H1 (cell line): Measurements from ENCODE around the gene EFCAB6. TPM values are rescaled to one million over a fixed set of nuclear protein-coding genes. Genes with fewer than 3 reads are reported as not detected.

Experiments used
- CTCF ChIA-PET: fragments of 300-600 bp; sonication (Branson Sonifier 250); formaldehyde crosslinking; loops from one replicate; lab custom pipeline; 2021; ENCODE audit not compliant: partially characterized antibody; lab: Charles Lee
- POLR2A ChIA-PET: fragments of 300-600 bp; sonication (Branson Sonifier 250); formaldehyde crosslinking; loops from one replicate; lab custom pipeline; 2021; ENCODE audit warnings: inconsistent platforms; ENCODE audit not compliant: partially characterized antibody; lab: Charles Lee
- DNase-seq, 2 experiments: peaks; one replicate each; pipeline versions ENCODE4 v3.0.0 to v3.0.0-alpha.2; 2010 to 2022; ENCODE audit warnings: low spot score in 2 of 2, low read depth in 1 of 2, mixed read lengths in 1 of 2
- FAIRE-seq: peaks from 2 replicates; lab custom pipeline; 2011; peaks lifted over from hg19 to GRCh38; lab: Jason Lieb, UNC
- H2AFZ ChIP-seq: 2 replicates; pipeline ENCODE4 v1.8.1; 2012; ENCODE audit warnings: low read length, inconsistent platforms
- H2AK5ac ChIP-seq: 2 replicates; pipeline ENCODE4 v1.6.1; 2013; ENCODE audit warnings: low read depth, low read length
- H2BK120ac ChIP-seq: replicated peaks from 2 replicates; pipeline ENCODE3; 2013; ENCODE audit warnings: low read depth, low read length, inconsistent platforms
- H2BK12ac ChIP-seq: 2 replicates; pipeline ENCODE4 v1.6.1; 2013; ENCODE audit warnings: low read depth, low read length
- H2BK15ac ChIP-seq: 2 replicates; pipeline ENCODE4 v1.6.1; 2013; ENCODE audit warnings: low read length
- H2BK20ac ChIP-seq: 2 replicates; pipeline ENCODE4 v1.6.1; 2013; ENCODE audit warnings: low read length
- H2BK5ac ChIP-seq: 2 replicates; pipeline ENCODE4 v1.6.1; 2013; ENCODE audit warnings: low read depth, low read length
- H3K14ac ChIP-seq: 2 replicates; pipeline ENCODE4 v1.6.1; 2013; ENCODE audit warnings: inconsistent platforms; ENCODE audit not compliant: insufficient read length
- H3K18ac ChIP-seq: 2 replicates; pipeline ENCODE4 v1.6.1; 2013; ENCODE audit warnings: low read length; ENCODE audit errors: extremely low read depth
- H3K23ac ChIP-seq: 2 replicates; pipeline ENCODE4 v1.6.1; 2013; ENCODE audit warnings: inconsistent platforms; ENCODE audit not compliant: insufficient read length
- H3K23me2 ChIP-seq: 2 replicates; pipeline ENCODE4 v1.6.1; 2013; ENCODE audit warnings: low read depth, low read length
- H3K27ac ChIP-seq: 2 replicates; pipeline ENCODE4 v1.6.1; 2011; ENCODE audit warnings: low read depth, low read length, inconsistent platforms
- H3K27me3 ChIP-seq, 4 experiments: replicated peaks in 1 of 4; 1 replicate in 1 of 4; 2 replicates in 3 of 4; pipeline versions ENCODE4 v1.6.1 to v1.8.1; 2011 to 2013; ENCODE audit warnings: low read length in 3 of 4, mild to moderate bottlenecking in 3 of 4, inconsistent platforms in 2 of 4, mixed read lengths in 2 of 4, moderate library complexity in 1 of 4; ENCODE audit not compliant: control insufficient read depth in 3 of 4, insufficient read depth in 3 of 4; ENCODE audit errors: extremely low read depth in 1 of 4
- H3K36me3 ChIP-seq, 4 experiments: 2 replicates each; pipeline versions ENCODE4 v1.6.1 to v1.8.1; 2011 to 2013; ENCODE audit warnings: mild to moderate bottlenecking in 4 of 4, low read length in 3 of 4, moderate library complexity in 2 of 4, control low read depth in 1 of 4, inconsistent platforms in 1 of 4; ENCODE audit not compliant: insufficient read depth in 4 of 4, control insufficient read depth in 2 of 4
- H3K4ac ChIP-seq: replicated peaks from 2 replicates; pipeline ENCODE3; 2013; ENCODE audit warnings: low read length, low read depth, mixed read lengths, inconsistent platforms; ENCODE audit not compliant: insufficient read length
- H3K4me1 ChIP-seq, 4 experiments: replicated peaks in 1 of 4; 1 replicate in 1 of 4; 2 replicates in 3 of 4; pipeline versions ENCODE4 v1.6.1 to v1.8.1; 2011 to 2013; ENCODE audit warnings: low read length in 3 of 4, inconsistent platforms in 2 of 4, mixed read lengths in 1 of 4; ENCODE audit not compliant: insufficient read depth in 4 of 4, control insufficient read depth in 3 of 4
- H3K4me2 ChIP-seq, 2 experiments: 2 replicates each; pipeline versions ENCODE4 v1.6.1 to v1.8.1; 2011 to 2013; ENCODE audit warnings: low read depth in 2 of 2, low read length in 2 of 2, control low read depth in 1 of 2, inconsistent platforms in 1 of 2, mild to moderate bottlenecking in 1 of 2; ENCODE audit not compliant: insufficient read depth in 1 of 2
- H3K4me3 ChIP-seq, 4 experiments: fragments of 200-600, 300-600 bp in 1 of 4; sonication (generic), shearing (Covaris generic), sonication (Bioruptor Twin) in 1 of 4; 2 replicates each; pipeline versions ENCODE4 v1.5.1 to v1.8.1; 2011 to 2016; ENCODE audit warnings: low read length in 4 of 4, low read depth in 3 of 4, control low read depth in 2 of 4, inconsistent platforms in 2 of 4, mild to moderate bottlenecking in 2 of 4, mixed read lengths in 1 of 4, moderate library complexity in 1 of 4; ENCODE audit not compliant: insufficient read depth in 2 of 4; ENCODE audit errors: extremely low read depth in 1 of 4
- H3K56ac ChIP-seq: replicated peaks from 2 replicates; pipeline ENCODE3; 2013; ENCODE audit warnings: low read depth, mild to moderate bottlenecking, mixed read lengths, low read length, inconsistent platforms; ENCODE audit not compliant: insufficient read length
- H3K79me1 ChIP-seq: 2 replicates; pipeline ENCODE4 v1.6.1; 2013; ENCODE audit warnings: low read depth, low read length, control low read depth
- H3K79me2 ChIP-seq, 2 experiments: 2 replicates each; pipeline versions ENCODE4 v1.6.1 to v1.8.1; 2012 to 2013; ENCODE audit warnings: low read length in 2 of 2, mild to moderate bottlenecking in 2 of 2, inconsistent platforms in 1 of 2; ENCODE audit not compliant: insufficient read depth in 2 of 2, control insufficient read depth in 1 of 2
- H3K9ac ChIP-seq, 4 experiments: replicated peaks in 1 of 4; 1 replicate in 1 of 4; 2 replicates in 3 of 4; pipeline versions ENCODE4 v1.6.1 to v1.8.1; 2011 to 2013; ENCODE audit warnings: low read depth in 3 of 4, low read length in 3 of 4, control low read depth in 2 of 4, mild to moderate bottlenecking in 2 of 4, moderate library complexity in 2 of 4, inconsistent platforms in 1 of 4; ENCODE audit errors: extremely low read depth in 1 of 4
- H3K9me3 ChIP-seq, 2 experiments: 2 replicates each; pipeline versions ENCODE4 v1.6.1 to v1.8.1; 2012 to 2013; ENCODE audit warnings: mild to moderate bottlenecking in 2 of 2, moderate library complexity in 2 of 2, control low read depth in 1 of 2, inconsistent platforms in 1 of 2, low read depth in 1 of 2, low read length in 1 of 2, mixed read lengths in 1 of 2; ENCODE audit not compliant: insufficient read depth in 2 of 2
- H4K20me1 ChIP-seq, 2 experiments: replicated peaks in 1 of 2; 2 replicates each; pipeline versions ENCODE3 to v1.8.1; 2011 to 2013; ENCODE audit warnings: inconsistent platforms in 2 of 2, low read length in 2 of 2, mild to moderate bottlenecking in 1 of 2; ENCODE audit not compliant: insufficient read depth in 2 of 2, control insufficient read depth in 1 of 2
- H4K5ac ChIP-seq: 2 replicates; pipeline ENCODE4 v1.6.1; 2013; ENCODE audit warnings: low read length, low read depth, mixed read lengths, inconsistent platforms; ENCODE audit not compliant: insufficient read length
- H4K8ac ChIP-seq: 2 replicates; pipeline ENCODE4 v1.8.0; 2013; ENCODE audit warnings: mild to moderate bottlenecking, moderate library complexity, low read length, inconsistent platforms; ENCODE audit not compliant: insufficient read depth; ENCODE audit errors: extremely low read depth
- H4K91ac ChIP-seq: replicated peaks from 2 replicates; pipeline ENCODE3; 2013; ENCODE audit warnings: low read length, mixed read lengths, inconsistent platforms; ENCODE audit not compliant: insufficient read length
- ASH2L ChIP-seq: fragments of 200-600, 300-600 bp; sonication (generic); IDR thresholded peaks from one replicate; pipeline ENCODE4 v1.7.1; 2017; ENCODE audit warnings: low read length
- BACH1 ChIP-seq: IDR thresholded peaks from 2 replicates; pipeline ENCODE4 v1.6.1; 2012; ENCODE audit warnings: low read length, improper control_type of control experiment
- BRCA1 ChIP-seq: IDR thresholded peaks from 2 replicates; pipeline ENCODE4 v1.6.1; 2012; ENCODE audit warnings: low read depth, low read length, improper control_type of control experiment
- CBX8 ChIP-seq: fragments of 300-800, 300-1000 bp; sonication (generic); IDR thresholded peaks from 2 replicates; pipeline ENCODE4 v1.7.1; 2016; ENCODE audit warnings: low read depth, low read length, borderline replicate concordance
- CTBP2 ChIP-seq: IDR thresholded peaks from 2 replicates; pipeline ENCODE4 v1.7.0; 2011; ENCODE audit warnings: borderline replicate concordance, mild to moderate bottlenecking, moderate library complexity, mixed read lengths, low read length; ENCODE audit not compliant: insufficient read depth, insufficient read length
- EZH2 ChIP-seq: fragments of 200-600 bp; sonication (generic); IDR thresholded peaks from 2 replicates; pipeline ENCODE4 v1.7.1; 2012; ENCODE audit warnings: low read depth, mild to moderate bottlenecking, moderate library complexity, low read length, inconsistent platforms; ENCODE audit not compliant: severe bottlenecking
- FOSL1 ChIP-seq: IDR thresholded peaks from 2 replicates; pipeline ENCODE4 v1.6.1; 2011; ENCODE audit warnings: mild to moderate bottlenecking, low read depth, low read length, moderate library complexity; ENCODE audit not compliant: insufficient read depth
- NRF1 ChIP-seq: IDR thresholded peaks from 2 replicates; pipeline ENCODE4 v1.6.1; 2011; ENCODE audit warnings: mild to moderate bottlenecking, low read depth, low read length, improper control_type of control experiment
- PHF8 ChIP-seq: fragments of 200-600 bp; sonication (generic); conservative IDR thresholded peaks from 2 replicates; pipeline ENCODE4 v1.7.1; 2012; ENCODE audit warnings: low read depth, mild to moderate bottlenecking, inconsistent platforms, low read length, moderate library complexity
- POLR2A ChIP-seq, 2 experiments: IDR thresholded peaks; 1 replicate in 1 of 2; 2 replicates in 1 of 2; pipeline ENCODE4 v1.6.1; 2011; ENCODE audit warnings: low read depth in 2 of 2, low read length in 2 of 2, mild to moderate bottlenecking in 2 of 2; ENCODE audit errors: control extremely low read depth in 1 of 2
- SIN3A ChIP-seq, 2 experiments: IDR thresholded peaks in 1 of 2; conservative IDR thresholded peaks in 1 of 2; 2 replicates each; pipeline ENCODE4 v1.6.1; 2011 to 2012; ENCODE audit warnings: low read length in 2 of 2, improper control_type of control experiment in 1 of 2, low read depth in 1 of 2, mild to moderate bottlenecking in 1 of 2
- TCF12 ChIP-seq: IDR thresholded peaks from 2 replicates; pipeline ENCODE4 v1.6.1; 2011; ENCODE audit warnings: low read depth, mild to moderate bottlenecking, low read length
- WGBS, 2 experiments: shearing (Covaris generic) in 1 of 2; methylation state at CpG; one replicate each; pipeline versions ENCODE4 v1.1.6 to v1.1.7; 2013 to 2015; ENCODE audit warnings: low lambda C conversion rate in 2 of 2, mixed read lengths in 2 of 2, inconsistent platforms in 1 of 2, low coverage in 1 of 2, missing lambda C conversion rate in 1 of 2; ENCODE audit not compliant: insufficient replicate concordance in 2 of 2, insufficient coverage in 1 of 2, insufficient read length in 1 of 2; ENCODE audit errors: extremely low coverage in 1 of 2, missing lambda C conversion rate in 1 of 2; 5-methylcytosine and 5-hydroxymethylcytosine counted together
- polyA plus RNA-seq, 7 experiments: library from polyadenylated mRNA; depleted of rRNA in 3 of 7; stranded (reverse) in 5 of 7; unstranded in 2 of 7; fragments of >200 nt in 5 of 7; fragments of 200-250 nt in 2 of 7; gene quantifications; 1 replicate in 5 of 7; 2 replicates in 1 of 7; 4 replicates in 1 of 7; pipeline versions ENCODE4 v1.2.1 to v1.2.3, GENCODE V29; 2011 to 2013; ENCODE audit warnings: missing spikeins in 2 of 7, mixed read lengths in 2 of 7
- total RNA-seq: library from RNA; stranded (reverse); fragmentation: NEBNext Ultra II Directional; extraction: Animal tissue kit (Norgen Biotek cat#: 25700); gene quantifications from 2 replicates; pipeline ENCODE4 v1.2.1, GENCODE V29; 2021
- TF ChIP-seq, protein P1 (sequence below): IDR thresholded peaks from 2 replicates; pipeline ENCODE4 v1.6.1; 2012; ENCODE audit warnings: inconsistent platforms

EFCAB6 gene
- total and polyA plus RNA-seq, 2 of the 8 experiments (the other 6 are each of a cell fraction or from before 2014, with no cell fraction given), result 0.32 to 1.7 TPM

DNA sequence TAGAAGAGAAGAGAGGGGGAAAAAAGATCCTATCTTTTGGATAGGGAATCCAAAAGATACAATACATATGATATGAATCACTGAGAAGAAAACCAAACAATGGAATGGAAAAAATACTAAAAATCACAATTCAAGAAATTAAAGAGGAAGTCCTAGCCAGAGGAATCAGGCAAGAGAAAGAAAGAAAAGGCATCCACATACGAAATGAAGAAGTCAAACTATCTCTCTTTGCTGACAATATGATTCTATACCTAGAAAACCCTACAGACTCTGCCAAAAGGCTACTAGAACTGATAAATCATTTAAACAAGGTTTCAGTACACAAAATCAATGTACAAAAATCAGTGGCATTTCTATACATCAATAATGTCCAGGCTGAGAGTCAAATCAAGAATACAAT, 91.4 kb downstream of the EFCAB6 start:
- H3K9ac ChIP-seq, result no peak overlapping the region
- no peak overlapping the region for H3K18ac ChIP-seq
- H4K91ac ChIP-seq, result no peak overlapping the region
- CTCF ChIA-PET, result interaction anchor here (1.4 kb wide), 1 partner anchor 292 kb away, joined by 4 read pairs; no protein-coding TSS in a partner anchor
- H4K20me1 ChIP-seq, result no peaks in the 10 kb centered on the region
- H3K36me3 ChIP-seq, result no peaks in the 10 kb centered on the region
- H2BK12ac ChIP-seq, result no peak overlapping the region
- H2AFZ ChIP-seq, result no peak overlapping the region
- H3K27me3 ChIP-seq, result no peaks in the 10 kb centered on the region; a peak in 1 of 7 replicates
- H3K79me2 ChIP-seq, result no peaks in the 10 kb centered on the region
- WGBS, 2 experiments, result 50% methylated on average over 1 of the region's 1 CpG; no CpG with 5 or more reads in 1 of the 2 experiments
- H3K4ac ChIP-seq, result no peak overlapping the region
- H3K4me1 ChIP-seq, result peaks cover 0 to 3% (median 1%) of the 10 kb centered on the region in 4 experiments; a peak in 3 of 7 replicates
- H3K27ac ChIP-seq, result no peak overlapping the region
- FAIRE-seq (no peak), DNase-seq (no peak)
- POLR2A ChIA-PET, result interaction anchor here (0.6 kb wide), 1 partner anchor 218 kb away, joined by 6 read pairs; no protein-coding TSS in a partner anchor
- no peak overlapping the region for H2BK20ac ChIP-seq
- no peak overlapping the region for H2AK5ac ChIP-seq
- no peaks in the 10 kb centered on the region for H3K9me3 ChIP-seq
- no peak overlapping the region for H2BK120ac ChIP-seq
- no peak overlapping the region for H2BK15ac ChIP-seq
- H3K4me3 ChIP-seq, result no peak overlapping the region
- no peak overlapping the region for H4K5ac ChIP-seq
- no peak overlapping the region for H4K8ac ChIP-seq
- H3K56ac ChIP-seq, result no peak overlapping the region
- no peak overlapping the region for H3K23ac ChIP-seq
- H3K4me2 ChIP-seq, result no peak overlapping the region
- no peaks in the 10 kb centered on the region for H3K79me1 ChIP-seq
- H3K14ac ChIP-seq, result no peak overlapping the region
- no peaks in the 10 kb centered on the region for H3K23me2 ChIP-seq
- H2BK5ac ChIP-seq, result no peak overlapping the region
- no peak for TF ChIP-seq CTBP2
- no peak for TF ChIP-seq BACH1
- TF ChIP-seq BRCA1, result no peak
- no peak for TF ChIP-seq CBX8
- no peak for TF ChIP-seq NRF1
- TF ChIP-seq TCF12, result no peak
- TF ChIP-seq EZH2, result no peak
- TF ChIP-seq FOSL1, result no peak
- TF ChIP-seq PHF8, result no peak
- TF ChIP-seq ASH2L, result no peak
- TF ChIP-seq, protein P1, sequence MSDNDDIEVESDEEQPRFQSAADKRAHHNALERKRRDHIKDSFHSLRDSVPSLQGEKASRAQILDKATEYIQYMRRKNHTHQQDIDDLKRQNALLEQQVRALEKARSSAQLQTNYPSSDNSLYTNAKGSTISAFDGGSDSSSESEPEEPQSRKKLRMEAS, result no peak
- no peak for TF ChIP-seq SIN3A (conservative IDR thresholded peaks at IDR 0.05 in 1 of 2, IDR thresholded peaks at IDR 0.05 in 1 of 2; ENCODE audit: low read depth in 1 of 2, low read length in 2 of 2)
- TF ChIP-seq POLR2A (IDR thresholded peaks at IDR 0.05; ENCODE audit: control extremely low read depth in 1 of 2, low read depth in 2 of 2, low read length in 2 of 2), result no peak
